ENCODE results near the gene SPAG9.
"Not testable (repeated sequence)": the region's sequence is repeated elsewhere in the genome, so short reads cannot be mapped to it uniquely, and the experiment has no call there.

Gene SPAG9

DNA sequence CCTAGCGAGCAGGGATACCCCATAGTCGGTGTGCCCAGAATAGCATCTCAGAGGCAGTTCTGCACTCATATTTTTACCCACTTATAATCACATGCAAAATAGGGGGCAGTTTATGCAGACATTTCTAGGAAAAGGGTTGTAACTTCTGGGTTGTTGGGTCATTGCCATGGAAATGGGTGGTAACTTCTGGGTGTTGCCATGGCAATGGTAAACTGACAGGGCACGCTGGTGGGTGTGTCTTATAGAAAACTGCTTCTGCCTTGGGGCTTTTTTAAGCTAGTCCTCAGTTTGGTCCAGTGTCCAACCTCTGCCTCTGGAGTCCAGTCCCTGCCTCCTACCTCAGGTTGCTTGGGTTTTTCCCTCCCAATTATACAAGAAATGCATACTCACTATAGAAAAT is 7.4 kb upstream of the SPAG9 start:
- DNase-seq = no peak

- no peak for DNase-seq
Observed at GRCh38 chr17:51124640-51125503, 4.2 kb upstream of the SPAG9 start.

DNA sequence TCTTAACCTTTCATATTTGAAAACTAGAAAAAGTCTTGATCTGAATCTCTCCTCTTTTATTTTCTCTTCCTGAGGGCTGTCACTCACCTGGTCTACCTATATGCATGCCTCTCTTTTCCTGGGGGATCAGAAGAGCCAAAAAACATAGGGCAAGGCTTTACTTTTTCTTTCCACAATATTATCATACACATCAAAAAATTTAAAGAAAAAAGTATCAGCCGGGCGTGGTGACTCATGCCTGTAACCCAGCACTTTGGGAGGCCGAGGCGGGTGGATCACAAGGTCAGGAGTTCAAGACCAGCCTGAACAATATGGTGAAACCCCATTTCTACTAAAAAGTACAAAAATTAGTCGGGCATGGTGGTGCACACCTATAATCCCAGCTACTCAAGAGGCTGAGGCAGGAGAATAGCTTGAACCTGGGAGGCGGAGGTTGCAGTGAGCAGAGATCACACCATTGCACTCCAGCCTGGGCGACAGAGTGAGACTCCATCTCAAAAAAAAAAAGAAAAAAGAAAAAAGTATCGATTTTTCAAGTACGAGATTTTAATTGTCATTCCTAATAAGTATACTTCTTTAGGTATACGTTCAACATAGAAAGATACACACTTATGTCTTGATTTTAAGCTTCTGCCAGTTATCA is 1.9 kb upstream of the SPAG9 start:
- DNase-seq = peak; percentile 29 to 34

GRCh38 chr17:51121620-51122472 is 1.2 kb upstream of the SPAG9 start:
- peak; percentile 92 to 94 for DNase-seq

DNA sequence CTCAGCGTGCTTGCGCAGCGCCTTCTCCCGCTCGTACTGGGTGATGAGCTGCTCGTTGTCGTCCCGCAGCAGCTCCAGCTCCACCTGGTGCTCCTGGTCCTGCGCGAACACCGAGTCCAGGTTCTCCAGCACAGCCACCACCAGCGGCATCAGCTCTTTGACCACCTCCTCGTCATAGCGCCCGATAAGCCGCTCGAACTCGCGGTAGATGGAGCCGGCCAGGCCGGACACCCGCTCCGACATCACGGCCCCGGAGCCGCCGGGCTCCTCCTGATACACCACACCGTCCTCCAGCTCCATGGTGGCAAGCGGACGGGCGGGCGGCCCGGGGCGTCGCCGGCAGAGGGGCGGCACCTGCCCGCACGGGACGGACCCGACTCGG is 320 bp downstream of the SPAG9 start:
- DNase-seq = no peak

GRCh38 chr17:51119415-51120356 is 982 bp downstream of the SPAG9 start:
- peak; percentile 63 to 67 for DNase-seq

- no peak for DNase-seq
Observed at GRCh38 chr17:51118330-51119195, 2.1 kb downstream of the SPAG9 start.

GRCh38 chr17:51115179-51115578 is 5.5 kb downstream of the SPAG9 start:
- DNase-seq = no peak

DNA sequence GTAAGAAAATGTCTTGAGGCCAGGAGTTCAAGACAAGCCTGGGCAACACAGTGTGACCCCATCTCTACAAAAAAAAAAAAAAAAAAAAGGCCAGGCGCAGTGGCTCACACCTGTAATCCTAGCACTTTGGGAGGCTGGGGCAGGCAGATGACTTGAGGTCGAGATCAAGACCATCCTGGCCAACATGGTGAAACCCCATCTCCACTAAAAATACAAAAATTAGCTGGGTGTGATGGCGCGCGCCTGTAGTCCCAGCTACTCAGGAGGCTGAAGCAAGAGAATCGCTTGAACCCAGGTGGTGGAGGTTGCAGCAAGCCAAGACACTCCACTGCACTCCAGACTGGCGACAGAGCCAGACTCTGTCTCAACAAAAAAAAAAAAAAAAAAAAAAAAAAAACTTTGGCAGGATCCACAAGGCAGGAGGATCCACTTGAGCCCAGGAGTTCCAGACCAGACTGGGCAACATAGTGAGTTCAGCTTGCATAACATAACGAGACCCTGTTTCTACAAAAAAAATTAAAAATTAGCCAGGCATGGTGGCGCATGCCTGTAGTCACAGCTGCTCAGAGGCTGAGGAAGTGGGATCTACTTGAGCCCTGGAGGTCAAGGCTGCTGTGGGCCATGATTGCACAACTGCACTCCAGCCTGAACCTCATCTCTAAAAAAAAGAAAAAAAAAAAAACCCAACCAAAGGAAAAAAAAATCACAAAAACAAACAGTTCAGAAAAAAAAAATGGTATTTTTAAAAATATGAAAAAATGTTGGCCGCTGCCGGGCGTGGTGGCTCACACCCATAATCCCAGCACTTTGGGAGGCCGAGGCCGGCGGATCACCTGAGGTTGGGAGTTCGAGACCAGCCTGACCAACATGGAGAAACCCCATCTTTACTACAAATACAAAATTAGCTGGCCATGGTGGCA is 8.1 kb downstream of the SPAG9 start:
- not testable (repeated sequence) for DNase-seq

DNA sequence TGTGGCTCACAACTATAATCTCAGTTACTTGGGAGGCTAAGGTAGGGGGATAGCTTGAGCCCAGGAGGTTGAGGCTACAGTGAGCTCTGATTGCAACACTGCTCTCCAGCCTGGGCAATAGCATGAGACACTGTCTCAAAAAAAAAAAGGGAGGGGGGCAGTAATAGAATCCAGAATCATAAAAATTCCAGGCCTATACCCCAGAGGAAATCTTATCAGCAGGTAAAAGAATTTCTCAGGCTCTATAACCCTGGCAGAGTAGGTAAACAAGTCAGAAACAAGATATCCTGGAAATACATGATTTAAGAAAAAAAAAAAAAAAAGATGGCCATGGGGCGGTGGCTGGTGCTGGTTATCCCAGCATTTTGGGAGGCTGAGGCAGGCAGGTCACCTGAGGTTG is 12.9 kb downstream of the SPAG9 start:
- DNase-seq = no peak

DNA sequence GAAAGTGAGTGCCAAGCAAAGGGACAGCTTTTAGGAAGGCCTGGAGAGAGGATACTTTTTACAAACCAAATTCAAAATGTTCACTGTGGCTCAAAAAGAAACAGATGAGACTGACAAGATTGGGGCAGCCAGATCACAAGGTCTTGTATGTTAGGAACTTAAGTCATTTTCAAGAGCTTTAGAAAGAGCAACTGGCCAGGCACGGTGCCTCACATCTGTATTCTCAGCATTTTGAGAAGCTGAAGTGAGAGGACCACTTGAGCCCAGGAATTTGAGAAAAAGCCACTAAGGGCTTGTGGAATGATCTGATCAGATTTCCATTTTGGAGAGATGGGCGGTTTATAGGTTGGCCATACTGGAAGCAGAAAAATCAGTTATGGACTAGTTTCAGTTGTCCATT is 17.2 kb downstream of the SPAG9 start:
- DNase-seq = no peak

DNA sequence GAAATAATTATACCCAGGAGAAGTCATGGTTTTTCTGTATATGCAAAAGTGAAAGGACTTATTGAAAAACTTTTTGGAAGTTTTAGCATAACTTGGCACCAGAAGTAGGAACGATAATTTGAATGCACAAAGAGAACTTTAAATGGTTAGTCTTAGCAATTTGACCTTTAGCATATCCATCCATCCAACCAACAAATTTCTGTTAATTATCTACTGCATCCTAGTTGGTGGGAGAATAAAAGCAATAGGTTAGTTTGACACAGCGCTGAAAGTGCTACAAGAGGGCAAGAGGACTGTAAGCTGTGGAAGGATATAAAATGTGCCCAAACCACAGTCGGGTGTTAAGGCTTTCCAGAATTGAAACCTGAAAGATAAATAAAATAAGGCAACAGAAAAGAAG is 17.6 kb downstream of the SPAG9 start:
- no peak for DNase-seq

DNA sequence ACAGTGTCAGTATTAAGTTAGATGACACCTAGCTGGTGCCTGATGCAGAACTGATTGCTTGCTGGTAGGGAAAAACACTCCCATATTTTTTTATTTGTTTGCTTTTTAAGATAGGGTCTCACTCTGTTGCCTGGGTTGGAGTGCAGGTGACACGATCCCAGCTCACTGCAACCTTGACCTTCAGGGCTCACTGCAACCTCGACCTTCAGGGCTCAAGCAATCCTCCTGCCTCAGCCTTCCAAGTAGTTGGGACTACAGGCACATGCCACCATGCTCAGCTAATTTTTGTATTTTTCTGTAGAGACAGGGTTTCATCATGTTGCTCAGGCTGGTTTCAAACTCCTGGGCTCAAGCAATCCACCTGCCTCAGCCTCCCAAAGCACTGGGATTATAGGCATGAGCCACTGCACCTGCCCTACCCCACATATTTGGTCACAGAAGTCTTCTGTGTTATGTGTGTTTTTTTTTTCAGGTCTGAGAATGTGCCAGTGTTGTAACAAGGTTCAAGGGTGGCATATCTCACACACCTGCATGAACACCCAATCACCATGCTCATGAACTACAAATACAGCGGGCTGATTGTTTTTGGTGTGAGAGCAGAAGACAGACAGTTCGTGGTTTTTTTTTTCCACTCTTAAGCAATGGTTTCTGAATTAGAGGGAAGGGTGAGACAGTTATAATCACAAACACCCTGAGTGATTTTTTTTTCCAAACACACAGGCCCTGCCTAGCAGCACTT is 22.8 kb downstream of the SPAG9 start:
- no peak for DNase-seq

DNA sequence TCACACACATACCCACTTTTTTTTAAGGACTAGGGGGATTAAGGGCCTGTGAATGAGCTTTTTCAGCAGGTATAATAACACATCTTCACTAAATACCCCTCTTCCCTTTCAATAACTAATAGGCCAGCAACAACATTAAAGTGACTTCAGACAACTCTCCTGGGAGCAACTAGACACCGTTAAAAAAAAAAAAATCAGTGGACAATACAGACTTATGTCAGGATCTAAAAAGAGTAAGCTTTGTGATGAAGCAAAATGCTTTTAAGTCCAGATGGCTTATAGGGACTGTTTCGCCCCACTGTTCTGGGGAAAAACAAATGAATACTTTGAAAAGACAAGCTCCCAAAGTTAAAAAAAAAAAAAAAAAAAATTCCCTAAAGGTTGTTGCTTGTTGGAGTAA is 29.0 kb downstream of the SPAG9 start:
- no peak for DNase-seq

- DNase-seq = not testable (repeated sequence)
Observed at GRCh38 chr17:51088868-51089267, 31.8 kb downstream of the SPAG9 start.

DNA sequence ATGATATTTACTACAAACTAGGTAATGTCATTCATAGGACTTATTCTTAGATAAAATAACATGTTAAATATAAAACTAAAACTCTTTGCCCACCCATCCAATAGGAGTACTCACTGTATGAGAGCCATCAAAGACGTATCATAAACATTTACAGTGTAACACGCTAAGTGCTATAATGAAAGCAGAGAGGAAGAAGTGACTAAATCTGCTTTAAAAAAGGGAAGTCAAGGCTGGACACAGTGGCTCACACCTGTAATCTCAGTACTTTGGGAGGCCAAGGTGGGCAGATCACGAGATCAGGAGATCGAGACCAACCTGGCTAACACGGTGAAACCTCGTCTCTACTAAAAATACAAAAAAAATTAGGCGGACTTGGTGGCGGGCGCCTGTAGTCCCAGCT is 32.4 kb downstream of the SPAG9 start:
- no peak for DNase-seq

DNA sequence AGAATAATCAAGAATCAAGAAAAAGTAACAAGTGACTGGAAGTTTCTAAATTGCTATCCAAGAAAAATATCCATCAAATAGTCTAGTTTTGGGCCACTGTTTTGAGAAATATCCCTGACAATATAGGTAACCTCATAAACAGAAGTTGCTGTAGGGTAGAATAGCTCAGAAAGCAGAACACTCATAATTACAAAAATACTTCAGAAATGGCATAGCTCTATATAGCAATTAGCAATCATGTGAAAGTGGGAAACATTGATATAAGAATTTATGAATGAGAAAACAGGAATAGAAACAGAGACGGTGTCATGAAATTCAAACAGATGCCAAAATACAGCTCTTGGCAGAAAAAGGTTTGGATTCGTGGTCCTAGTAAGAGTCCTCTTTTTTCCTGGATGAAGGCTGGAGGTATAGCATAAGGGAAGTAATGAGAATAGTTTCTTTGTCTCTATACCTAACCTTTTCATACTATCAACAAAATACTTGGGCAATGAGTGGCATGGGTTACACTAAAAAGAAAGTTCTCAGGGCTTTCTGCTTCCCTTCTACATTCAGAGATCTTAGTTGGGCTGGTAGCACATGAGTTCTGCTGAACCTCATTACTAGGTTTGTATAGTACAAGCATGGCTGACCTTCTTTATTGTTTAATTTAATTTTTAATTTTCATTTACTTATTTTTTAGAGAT is 33.5 kb downstream of the SPAG9 start:
- no peak for DNase-seq

DNA sequence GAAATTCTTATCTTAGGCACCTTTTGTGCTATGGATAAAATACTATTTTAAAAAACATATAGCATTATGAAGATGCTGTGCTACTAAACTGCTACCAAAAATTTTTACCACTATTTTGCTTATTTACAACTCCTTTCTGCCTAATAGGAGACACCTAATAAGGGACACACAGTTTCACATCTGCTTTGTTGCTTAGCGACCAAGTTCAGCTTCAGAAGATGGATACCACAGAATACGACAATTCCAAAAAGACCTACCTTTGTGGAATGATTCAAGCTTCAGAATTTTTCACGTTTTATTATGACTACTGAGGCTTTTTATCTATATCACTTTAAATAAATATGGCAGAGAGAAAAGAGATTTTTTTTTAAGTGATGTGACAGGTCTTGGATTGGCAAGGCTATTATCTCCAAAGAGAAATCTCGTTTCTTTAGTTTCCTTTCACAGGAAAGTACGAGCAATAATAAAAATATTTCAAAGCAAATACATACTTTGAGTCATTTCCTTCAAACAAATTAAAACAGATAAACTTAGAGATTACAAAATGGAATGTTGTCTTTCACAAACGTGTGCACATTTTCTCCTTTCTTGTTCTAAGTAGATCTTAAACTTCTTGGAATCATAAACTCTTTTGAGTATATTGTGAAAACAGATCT is 35.4 kb downstream of the SPAG9 start:
- no peak for DNase-seq

Data from activated T-cell treated with anti-CD3 and anti-CD28 coated beads, Interleukin-2, amount 50 U/mL, for 48 hours (primary cell).